Measurements from ENCODE around the gene C2CD2L. TPM values are rescaled to one million over a fixed set of nuclear protein-coding genes. Genes with fewer than 3 reads are reported as not detected.

The C2CD2L gene
- total RNA-seq, 4 donors from 2014 or later: 5.1 to 12.8 (median 8.0) TPM

DNA sequence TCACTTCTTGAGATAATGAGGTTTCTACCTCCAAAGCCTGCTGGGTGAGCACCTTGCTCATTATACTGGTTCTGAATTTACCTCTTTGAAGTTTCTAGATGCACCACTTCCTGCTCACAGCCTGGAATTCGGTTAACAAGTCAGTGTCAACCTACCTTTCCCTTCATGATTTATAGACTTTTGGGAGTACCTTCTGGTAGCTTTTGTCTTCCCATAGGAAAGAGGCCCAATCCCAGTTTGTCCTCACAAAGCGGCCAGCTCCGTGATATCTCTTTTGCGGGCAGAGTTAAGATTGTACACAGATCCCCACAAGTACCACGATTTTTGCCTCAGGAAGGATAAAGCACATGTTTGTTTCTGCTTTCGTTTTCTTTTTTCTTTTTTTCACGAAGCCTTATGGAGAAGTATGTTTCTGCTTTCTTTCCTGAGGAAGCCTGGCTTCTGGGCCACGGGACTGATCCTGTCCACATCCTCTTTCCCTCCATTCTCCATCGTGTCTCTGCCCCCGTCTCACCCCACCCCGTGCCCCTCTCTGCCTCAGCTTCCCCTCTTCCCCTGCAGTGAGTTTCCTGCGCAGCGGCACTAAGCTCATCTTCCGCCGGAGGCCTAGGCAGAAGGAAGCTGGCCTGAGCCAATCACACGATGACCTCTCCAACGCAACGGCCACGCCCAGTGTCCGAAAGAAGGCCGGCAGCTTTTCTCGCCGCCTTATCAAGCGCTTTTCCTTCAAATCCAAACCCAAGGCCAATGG is 8.5 kb downstream of the C2CD2L start:
- TF ChIP-seq, protein P1, sequence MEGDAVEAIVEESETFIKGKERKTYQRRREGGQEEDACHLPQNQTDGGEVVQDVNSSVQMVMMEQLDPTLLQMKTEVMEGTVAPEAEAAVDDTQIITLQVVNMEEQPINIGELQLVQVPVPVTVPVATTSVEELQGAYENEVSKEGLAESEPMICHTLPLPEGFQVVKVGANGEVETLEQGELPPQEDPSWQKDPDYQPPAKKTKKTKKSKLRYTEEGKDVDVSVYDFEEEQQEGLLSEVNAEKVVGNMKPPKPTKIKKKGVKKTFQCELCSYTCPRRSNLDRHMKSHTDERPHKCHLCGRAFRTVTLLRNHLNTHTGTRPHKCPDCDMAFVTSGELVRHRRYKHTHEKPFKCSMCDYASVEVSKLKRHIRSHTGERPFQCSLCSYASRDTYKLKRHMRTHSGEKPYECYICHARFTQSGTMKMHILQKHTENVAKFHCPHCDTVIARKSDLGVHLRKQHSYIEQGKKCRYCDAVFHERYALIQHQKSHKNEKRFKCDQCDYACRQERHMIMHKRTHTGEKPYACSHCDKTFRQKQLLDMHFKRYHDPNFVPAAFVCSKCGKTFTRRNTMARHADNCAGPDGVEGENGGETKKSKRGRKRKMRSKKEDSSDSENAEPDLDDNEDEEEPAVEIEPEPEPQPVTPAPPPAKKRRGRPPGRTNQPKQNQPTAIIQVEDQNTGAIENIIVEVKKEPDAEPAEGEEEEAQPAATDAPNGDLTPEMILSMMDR (IDR thresholded peaks at IDR 0.05): no peak
- no peak for TF ChIP-seq POLR2A (IDR thresholded peaks at IDR 0.05)
- no peak for DNase-seq
- Histone ChIP-seq H3K27ac (peak overlapping the region in 2 of 4 donors; percentile 50 to 51), H3K36me3 (peaks cover 18 to 75% (median 22%) of the 10 kb centered on the region in 3 donors), H3K4me1 (peaks cover 2 to 24% (median 3%) of the 10 kb centered on the region in 3 donors), H3K4me3 (peak overlapping the region in 1 of 4 donors; percentile 2), H3K27me3 (no peaks in the 10 kb centered on the region), H3K9me3 (no peaks in the 10 kb centered on the region)
- intact Hi-C loops (cut with DNase I): no loop called here
- WGBS, 2 donors: 58 to 67% methylated on average over 12 to 24 of the region's 24 CpGs

DNA sequence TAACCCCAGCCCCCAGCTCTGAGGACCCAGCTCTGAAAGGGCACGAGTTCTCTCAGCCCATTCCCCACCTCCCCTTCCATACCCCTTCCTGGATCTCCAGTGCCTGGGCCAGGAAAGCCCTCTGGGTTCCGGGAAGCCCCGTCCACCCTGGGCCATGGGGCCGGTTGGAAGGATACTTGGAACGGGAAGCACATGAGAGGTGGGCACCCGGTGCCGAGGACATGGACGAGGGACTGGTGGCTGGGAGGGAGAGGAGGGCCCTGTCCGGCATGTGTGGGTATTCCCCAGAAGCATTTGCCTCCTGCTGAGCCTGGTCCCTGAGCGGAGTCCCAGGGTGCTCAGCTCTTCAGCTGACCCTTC is 9.1 kb downstream of the C2CD2L start:
- Histone ChIP-seq H3K4me3 (no peak overlapping the region), H3K36me3 (peaks cover 18 to 69% (median 22%) of the 10 kb centered on the region in 3 donors)
- WGBS, 2 donors: 90 to 95% methylated on average over 10 of the region's 10 CpGs

DNA sequence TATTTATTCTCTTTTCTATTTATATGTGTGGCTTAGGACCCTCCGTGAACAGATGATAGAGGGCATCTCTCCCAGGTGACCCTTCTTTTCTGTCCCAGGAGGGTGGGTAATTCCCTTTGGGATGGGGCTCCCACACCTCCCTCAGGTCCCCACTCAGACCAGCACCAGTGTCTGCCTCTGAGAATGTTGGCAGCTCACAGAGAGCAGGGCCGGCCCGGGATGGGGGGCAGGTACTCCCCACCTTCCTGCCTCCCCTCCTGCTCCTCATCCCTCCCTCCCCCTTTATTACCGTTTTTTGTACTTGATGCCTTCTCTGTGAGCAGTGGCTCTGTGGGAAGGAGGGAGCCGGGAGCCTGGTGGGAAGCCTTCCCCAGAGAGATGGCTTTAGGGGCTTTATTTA is 9.5 kb downstream of the C2CD2L start:
- Histone ChIP-seq H3K27ac (peak overlapping the region in 1 of 4 donors; percentile 50), H3K36me3 (peaks cover 18 to 65% (median 22%) of the 10 kb centered on the region in 3 donors), H3K9me3 (no peaks in the 10 kb centered on the region), H3K4me3 (no peak overlapping the region), H3K27me3 (no peaks in the 10 kb centered on the region), H3K4me1 (peaks cover 4 to 26% (median 6%) of the 10 kb centered on the region in 3 donors)
- WGBS, 2 donors: 77 to 83% methylated on average over 2 to 4 of the region's 5 CpGs
- intact Hi-C loops (cut with DNase I): no loop called here
- TF ChIP-seq, protein P1 (IDR thresholded peaks at IDR 0.05): no peak
- no peak for TF ChIP-seq POLR2A (IDR thresholded peaks at IDR 0.05)
- DNase-seq: no peak

More for the DNA sequence above, 9.1 kb downstream of the C2CD2L start:
- Histone ChIP-seq H3K27me3 (no peaks in the 10 kb centered on the region), H3K9me3 (no peaks in the 10 kb centered on the region), H3K27ac (peak overlapping the region in 2 of 4 donors; percentile 50 to 51), H3K4me1 (peaks cover 4 to 28% (median 6%) of the 10 kb centered on the region in 3 donors)
- intact Hi-C loops (cut with DNase I): no loop called here
- TF ChIP-seq, protein P1 (IDR thresholded peaks at IDR 0.05): no peak
- TF ChIP-seq POLR2A (IDR thresholded peaks at IDR 0.05): no peak
- no peak for DNase-seq

DNA sequence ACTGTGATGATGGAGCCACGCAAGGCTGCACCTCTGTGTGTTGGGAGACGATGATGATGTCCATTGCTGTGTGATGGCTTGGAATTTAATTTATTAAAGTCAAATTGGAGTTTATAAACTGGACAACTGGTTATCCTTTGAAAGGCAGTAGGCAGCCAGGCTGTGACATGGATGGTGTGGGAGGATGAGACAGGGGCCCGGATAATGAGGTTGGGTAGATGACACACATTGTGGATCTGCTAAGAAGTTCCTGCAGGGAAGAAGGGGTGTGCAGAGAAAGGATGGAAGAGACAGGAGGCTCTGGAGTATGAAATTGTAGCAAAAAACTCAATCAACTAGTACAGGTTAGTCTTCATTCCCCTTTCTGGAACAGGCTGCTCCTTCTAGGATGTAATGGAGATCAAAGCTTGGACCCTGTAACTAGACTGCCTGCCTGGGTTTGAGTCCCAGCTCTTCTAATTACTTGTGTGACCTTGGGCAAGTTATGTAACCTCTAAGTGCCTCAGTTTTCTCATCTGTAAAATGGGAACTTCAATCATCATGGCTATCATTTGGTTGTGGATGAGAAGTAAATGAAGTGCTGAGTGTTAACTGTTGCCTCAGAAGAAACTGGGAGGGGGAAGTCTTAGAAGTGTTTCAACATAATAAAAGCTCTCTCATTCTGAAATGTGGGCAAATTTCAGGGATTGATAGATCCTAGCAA is 10.0 kb downstream of the C2CD2L start:
- DNase-seq: no peak
- peaks cover 15 to 60% (median 22%) of the 10 kb centered on the region in 3 donors for H3K36me3 ChIP-seq
- intact Hi-C loops (cut with DNase I): no loop called here
- no peaks in the 10 kb centered on the region for H3K27me3 ChIP-seq
- no peak overlapping the region for H3K4me3 ChIP-seq
- peaks cover 6 to 24% (median 6%) of the 10 kb centered on the region in 3 donors for H3K4me1 ChIP-seq
- TF ChIP-seq, protein P1 (IDR thresholded peaks at IDR 0.05): no peak
- no peak for TF ChIP-seq POLR2A (IDR thresholded peaks at IDR 0.05)
- 83 to 98% methylated on average over 3 of the region's 3 CpGs for WGBS, 2 donors
- no peak overlapping the region for H3K27ac ChIP-seq
- H3K9me3 ChIP-seq: no peaks in the 10 kb centered on the region

DNA sequence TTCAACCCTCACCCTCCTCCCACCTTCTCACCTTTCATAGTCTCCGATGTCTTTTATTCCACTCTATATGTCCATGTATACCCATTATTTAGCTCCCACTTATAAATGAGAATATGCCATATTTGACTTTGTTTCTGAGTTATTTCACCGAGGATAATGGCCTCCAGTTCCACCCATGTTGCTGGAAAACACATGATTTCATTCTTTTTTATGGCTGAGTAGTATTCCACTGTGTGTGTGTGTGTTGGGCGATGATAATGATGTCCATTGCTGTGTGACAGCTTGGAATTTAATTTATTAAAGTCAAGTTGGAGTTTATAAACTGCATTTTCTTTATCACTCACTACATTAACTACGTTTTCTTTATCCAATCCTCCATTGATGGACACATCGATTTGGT is 11.1 kb downstream of the C2CD2L start:
- no peaks in the 10 kb centered on the region for H3K27me3 ChIP-seq
- H3K4me3 ChIP-seq: no peak overlapping the region
- H3K4me1 ChIP-seq: peaks cover 13 to 25% (median 17%) of the 10 kb centered on the region in 3 donors
- TF ChIP-seq POLR2A (IDR thresholded peaks at IDR 0.05): no peak
- TF ChIP-seq, protein P1 (IDR thresholded peaks at IDR 0.05): no peak
- H3K9me3 ChIP-seq: no peaks in the 10 kb centered on the region
- peaks cover 9 to 49% (median 16%) of the 10 kb centered on the region in 3 donors for H3K36me3 ChIP-seq
- 94% methylated on average over 5 of the region's 5 CpGs for WGBS, 2 donors
- no peak overlapping the region for H3K27ac ChIP-seq
- DNase-seq: no peak
- intact Hi-C loops (cut with DNase I): no loop called here
